NCI-H82 treated with DMSO at 0.1 percent for 48 hours (cell line): ENCODE measurements around the gene DZIP1L.
"Not testable (repeated sequence)": the region's sequence is repeated elsewhere in the genome, so short reads cannot be mapped to it uniquely, and the experiment has no call there.

Experiments used
- DNase-seq: peaks from one replicate; lab custom pipeline; 2025; ENCODE audit not compliant: unreplicated experiment; lab: John Stamatoyannopoulos, UW

Gene DZIP1L

DNA sequence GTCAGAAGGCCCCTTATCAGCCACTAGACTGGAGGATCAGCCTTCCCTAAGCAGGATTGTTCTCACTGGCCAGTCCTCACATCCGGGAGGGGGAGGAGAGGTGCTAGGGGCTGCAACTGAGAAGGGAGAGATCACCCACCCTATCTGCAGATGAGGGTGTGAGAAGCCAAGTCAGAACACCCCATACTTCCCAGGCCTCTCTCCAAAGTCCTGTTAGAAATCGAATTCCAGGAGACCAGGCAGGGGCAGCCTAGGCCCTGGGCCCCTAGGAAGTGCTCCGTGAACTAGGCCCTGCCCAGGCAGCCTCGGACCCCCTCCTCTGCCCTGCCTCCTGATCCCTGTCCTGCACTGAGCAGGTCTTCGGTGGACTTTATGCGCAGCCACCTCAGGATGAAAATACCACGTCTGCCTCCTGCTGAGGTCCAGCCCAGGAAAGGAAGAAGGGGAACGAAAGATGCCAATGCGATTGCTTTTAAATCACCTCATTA lies 933 bp downstream of the DZIP1L start:
- peak; percentile 41 for DNase-seq

DNA sequence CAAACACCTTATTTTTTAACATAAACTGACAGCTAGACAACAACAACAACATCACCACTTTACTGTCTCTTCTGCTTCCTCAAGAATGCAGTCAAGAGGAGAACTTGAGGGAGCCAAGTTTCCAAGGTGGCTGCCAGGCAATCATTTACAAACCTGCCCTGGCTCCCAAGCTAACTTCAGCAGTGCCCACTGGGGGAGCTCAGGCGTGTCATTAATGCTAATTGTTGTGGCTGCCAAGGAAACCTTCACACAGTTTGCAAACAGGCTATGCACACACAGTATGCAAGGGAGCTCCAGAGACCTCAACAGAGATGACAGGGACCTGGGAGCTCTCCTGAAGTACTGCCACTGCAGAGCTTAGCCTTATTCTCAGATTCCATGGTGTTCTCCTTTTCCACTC lies 2.1 kb downstream of the DZIP1L start:
- no peak for DNase-seq

DNA sequence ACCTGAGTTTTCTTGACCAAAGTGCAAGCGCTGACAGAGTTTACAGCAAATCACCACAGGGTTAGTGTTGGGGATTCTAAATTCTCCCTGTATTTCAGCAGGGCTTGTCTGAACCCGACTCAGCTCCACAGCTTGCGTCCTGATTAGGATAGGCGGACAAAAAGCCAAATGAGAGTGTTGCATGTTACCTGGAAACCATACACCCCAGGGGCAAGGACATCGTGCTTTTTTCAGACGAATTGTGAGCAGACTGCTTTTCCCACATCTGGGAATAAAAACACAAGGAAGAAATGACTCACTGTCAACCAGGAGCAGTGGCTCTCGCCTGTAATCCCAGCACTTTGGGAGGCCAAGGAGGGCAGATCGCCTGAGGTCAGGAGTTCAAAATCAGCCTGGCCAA lies 3.0 kb downstream of the DZIP1L start:
- DNase-seq = no peak

DNA sequence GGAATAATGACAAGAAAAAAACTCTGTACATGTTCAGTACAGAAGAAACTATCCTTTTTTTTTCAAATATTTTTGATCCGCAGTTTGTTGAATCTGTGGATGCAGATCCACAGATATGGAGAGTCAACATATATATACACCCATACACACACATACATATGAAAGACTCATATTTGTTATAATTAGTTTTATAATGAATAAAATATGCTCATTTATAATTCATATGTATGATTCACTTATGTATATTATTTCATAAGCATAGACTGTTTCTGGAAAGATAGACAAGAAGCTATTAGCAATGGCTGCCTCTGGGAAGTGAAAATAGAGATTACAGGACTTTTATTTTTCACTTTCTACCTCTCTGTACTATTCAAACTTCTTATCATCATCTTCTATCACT lies 9.8 kb downstream of the DZIP1L start:
- DNase-seq = no peak

DNA sequence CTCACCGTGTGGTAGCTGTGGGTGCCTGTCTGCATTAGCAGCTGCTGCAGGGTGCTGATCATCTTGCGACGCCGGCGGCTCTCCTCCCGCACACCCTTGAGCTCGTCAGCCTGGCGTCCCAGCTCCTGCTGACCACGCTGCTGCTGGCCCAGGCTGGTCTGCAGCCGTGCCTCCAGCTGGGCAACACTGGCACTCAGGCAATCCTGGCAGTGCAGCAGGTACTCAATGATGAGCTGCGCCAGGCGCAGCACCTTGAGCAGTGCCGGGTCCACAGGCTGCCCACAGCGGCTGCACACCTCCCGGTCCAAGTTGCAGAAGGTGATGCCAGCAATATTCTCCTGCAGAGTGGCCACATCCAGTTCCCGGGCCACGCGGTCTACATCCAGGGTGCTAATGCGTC lies 11.9 kb downstream of the DZIP1L start:
- no peak for DNase-seq

DNA sequence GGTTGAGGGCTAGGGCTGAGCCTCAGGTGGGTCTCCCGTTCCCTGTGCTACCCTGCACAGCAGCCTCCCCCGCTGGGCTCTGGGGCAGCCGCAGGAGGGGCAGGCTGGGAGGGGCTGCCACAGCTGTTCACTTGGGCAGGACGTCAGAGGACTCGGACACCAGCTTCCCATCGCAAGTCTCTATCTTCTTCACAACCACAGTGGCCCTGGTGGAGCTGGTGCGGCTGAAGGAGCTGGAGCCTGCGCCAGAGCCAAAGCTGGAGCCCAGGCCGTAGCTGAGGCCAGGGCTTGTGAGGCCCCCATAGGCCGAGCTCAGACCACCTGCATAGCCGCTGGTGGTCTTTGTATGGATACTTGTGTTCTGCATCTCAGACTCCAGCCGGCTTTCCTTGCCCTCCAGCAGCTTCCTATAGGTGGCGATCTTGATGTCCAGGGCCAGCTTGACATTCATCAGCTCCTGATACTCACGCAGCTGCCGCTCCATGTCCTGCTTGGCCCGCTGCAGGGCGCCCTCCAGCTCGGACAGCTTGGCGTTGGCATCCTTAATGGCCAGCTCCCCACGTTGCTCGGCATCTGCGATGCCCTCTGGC lies 14.0 kb downstream of the DZIP1L start:
- not testable (repeated sequence) for DNase-seq

DNA sequence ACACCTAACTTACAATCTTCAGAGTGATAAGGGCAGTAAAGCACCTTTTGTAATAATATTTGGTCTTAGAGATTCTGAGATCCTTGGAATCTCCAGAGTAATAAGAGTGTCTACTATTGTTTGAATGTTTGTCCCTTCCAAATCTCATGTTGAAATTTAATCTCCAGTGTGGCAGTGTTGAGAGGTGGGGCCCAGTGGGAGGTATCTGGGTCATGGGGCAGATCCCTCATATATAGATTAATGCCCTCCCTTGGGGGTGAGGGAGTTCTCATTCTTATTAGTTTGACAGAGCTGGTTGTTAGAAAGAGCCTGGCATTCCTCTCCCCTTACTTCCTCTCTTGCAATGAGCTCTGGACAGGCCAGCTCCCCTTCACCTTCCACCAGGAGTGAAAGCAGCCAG lies 16.0 kb downstream of the DZIP1L start:
- no peak for DNase-seq

DNA sequence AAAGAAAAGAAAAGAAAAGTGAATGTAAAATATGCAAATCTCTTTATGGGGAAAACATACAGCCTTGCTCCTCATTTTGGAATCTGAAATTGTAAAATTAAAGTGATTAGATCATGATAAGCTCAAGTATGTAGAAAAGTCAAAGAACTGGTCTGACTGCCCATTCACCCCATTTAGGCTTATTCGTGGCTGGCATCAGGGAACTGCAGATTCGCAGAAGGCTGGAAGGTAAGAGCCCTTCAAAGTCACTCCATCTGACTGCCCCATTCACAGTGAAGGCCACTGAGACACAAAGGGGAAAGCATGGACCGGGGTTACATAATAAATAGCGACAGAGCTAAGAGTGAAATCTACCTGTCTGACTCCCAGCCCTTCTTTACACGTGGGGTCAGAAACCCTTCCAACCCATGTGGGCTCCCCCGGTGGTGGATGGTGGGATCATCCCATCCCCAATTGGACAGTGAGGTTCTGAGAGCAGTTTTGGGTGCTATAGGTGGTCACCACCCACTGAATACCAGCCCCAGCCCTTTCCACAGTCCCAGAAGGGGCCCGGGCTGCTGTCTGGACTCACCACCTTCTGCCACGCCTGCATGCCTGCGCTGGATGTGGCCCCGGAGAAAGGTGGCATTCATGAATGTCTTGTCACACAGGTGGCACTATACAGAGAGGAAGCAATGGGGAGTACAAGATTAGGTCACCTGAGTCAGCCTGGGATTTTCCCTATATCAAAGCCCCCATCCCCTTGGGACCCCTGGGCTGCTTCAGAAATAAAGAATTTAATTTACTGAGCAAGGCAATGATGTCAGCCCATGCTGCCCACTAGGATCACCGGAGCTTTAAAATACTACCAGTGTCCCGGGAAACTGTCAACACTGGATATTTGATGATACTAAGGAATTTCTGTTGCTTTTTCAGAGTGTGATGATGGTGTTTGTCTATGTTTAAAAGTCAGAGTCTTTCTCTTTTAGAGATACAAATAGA lies 17.9 kb downstream of the DZIP1L start:
- no peak for DNase-seq

DNA sequence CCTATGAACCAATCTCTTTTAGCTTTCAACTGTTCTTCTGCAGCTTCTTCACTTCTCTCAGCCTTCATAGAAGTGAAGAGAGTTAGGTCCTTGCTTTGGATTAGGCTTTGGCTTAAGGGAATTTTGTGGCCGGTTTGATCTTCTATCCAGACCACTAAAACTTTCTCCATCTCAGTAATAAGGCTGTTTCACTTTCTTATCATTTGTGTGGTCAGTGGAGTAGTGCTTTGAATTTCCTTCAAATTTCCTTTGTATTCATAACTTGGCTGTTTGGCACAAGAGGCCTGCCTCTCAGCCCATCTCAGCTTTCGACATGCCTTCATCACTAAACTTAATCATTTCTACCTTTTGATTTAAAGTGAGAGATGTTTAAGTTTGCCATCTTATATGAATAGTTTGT lies 21.7 kb downstream of the DZIP1L start:
- no peak for DNase-seq

DNA sequence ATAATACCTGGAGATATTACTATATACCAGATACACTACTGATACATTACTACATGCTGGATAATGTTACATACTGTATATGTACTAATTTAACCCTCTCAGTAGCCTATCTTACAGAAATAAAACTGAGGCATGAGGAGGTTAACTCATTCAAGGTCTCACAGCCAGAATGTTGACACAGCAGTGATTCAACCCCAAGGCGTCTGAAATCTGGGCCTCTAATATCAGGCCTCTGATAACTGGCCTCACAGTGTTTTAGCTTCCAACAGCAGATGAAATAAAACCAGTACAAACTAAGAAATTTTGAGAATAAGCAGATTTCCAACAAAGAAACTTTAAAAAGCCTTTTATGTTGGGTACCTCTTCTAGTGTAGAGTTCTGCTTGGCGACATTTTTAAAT lies 23.4 kb downstream of the DZIP1L start:
- no peak for DNase-seq

DNA sequence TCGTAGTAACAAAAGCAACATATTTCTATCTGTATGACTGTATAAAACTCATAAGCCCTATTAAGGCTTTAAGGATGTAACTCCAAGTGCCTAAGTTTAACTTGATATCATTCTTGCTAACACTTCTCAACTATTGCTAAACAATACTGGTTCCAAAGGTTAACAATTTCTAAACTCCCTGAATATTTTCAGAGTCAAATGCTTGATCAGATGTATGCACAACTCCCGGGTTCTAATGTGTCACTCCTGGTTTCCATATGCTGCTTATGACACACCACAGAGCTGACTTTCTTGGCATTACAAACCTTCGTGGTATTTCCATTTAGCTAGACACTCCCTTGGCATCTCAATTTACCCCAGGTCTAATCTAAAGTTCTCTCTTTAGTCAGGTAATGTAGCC lies 26.3 kb downstream of the DZIP1L start:
- no peak for DNase-seq

DNA sequence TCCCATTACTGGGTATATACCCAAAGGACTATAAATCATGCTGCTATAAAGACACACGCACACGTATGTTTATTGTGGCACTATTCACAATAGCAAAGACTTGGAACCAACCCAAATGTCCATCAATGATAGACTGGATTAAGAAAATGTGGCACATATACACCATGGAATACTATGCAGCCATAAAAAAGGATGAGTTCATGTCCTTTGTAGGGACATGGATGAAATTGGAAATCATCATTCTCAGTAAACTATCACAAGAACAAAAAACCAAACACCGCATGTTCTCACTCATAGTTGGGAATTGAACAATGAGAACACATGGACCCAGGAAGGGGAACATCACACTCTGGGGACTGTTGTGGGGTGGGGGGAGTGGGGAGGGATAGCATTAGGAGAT lies 29.7 kb downstream of the DZIP1L start:
- DNase-seq = not testable (repeated sequence)

DNA sequence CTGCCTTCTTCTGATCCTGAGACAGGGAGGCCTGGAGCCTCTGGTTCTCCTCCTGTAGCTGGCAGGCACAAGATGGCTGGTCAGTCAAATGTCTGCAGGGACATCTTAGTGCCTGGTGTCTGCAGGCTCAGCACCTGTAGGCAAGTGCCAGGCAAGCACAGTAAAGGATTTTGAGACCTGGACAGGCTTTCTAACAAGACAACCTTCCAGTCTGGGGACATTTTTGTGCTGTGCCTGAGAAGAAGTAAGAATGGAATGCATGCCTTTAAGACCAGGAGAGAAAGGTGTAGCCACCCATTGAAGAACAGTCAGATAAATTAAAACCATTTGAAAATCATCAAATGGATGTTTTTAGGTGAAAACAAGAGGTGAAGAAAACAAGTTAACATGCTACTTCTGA lies 31.2 kb downstream of the DZIP1L start:
- DNase-seq = no peak

DNA sequence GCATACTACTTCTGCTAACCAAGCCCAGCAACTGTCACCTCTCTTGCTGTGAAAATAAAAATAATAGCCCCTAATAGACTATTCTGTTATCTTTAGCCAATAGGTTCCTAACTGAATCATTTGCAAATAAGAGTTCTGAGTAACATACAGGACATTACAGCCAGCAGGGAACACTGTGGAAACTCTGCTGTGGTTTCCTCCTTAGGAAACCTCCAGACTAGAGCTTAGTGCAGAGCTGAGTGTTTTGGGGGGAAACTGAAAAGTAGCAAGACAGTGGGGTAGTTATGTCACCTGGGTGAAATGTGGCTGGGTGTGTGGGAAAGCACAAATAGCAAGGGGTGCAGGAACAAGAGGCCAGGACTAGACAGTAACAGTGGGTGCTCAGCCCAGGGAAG lies 32.4 kb downstream of the DZIP1L start:
- DNase-seq = no peak

DNA sequence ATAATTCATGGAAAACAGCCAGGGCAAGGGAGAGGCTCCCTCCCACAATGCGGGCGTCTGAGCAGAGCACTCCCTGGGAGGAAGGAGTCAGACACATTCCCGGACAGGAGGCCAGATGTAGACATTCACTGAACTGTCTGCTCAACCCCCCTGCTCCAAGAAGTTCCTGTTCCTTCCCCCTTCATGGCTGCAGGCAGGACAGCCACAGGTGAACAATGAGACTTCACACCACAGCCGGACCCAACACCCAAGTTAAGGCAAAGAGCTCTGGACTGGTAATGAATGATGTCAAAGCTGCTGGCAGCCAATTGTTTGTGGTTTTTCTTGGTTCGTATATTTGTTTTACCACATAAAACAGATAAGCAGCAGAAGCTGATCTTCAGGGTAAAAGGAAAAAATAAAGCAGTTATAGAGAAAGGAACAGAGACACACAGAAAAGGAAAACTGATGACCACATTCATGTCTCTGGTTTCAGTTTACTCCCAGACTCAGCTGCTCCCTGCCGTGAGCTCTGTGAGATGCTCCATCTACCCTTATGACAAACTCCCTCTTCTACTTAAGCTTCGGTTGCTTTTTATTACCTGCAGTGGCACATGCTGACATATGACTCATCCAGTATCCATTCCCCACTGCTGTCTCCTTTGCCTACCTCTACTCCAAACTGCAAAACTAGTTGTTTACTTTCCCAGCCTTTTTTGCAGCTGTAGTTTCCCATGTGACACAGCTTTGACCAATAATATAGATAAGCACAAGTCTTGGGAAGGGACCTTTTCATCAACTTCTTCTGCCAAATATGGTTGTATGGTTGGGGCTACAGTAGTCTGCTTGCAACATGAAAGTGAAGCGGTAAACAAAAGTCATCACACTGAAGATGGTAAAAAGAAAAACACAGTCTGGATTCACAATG lies 33.1 kb downstream of the DZIP1L start:
- no peak for DNase-seq

DNA sequence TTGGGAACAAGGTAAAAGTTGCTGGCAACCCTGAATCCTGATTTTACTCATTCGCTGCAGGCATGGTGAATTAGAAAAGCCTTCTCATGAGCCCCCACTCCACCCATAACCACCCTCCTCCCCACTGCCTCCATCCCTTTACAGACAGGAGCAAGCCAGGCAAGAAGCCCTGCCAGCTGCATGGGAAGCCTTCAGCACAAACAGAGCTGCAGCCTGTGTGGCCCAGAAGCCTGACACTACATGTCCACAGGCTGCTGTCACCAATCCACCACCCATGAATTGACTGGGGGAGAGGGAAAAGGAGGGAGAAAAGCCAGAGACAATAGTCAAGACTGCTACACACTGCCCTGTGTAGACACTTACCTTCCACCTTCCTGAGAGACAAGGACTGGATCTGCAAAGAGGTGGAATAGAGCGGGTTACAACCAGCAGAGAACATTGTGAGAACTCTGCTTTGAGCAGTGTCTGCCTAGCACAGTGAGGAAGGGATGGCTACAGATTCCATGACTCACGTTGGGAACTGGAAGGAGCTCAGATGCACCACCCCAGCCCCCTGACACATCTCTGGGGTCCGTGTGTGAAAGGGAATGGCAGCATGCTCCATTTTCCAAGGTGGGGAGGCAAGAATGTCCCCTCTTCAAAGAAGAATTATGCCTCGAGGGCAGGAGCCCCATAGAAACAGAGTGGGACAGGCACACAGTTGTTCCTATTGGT lies 33.9 kb downstream of the DZIP1L start:
- DNase-seq = no peak

DNA sequence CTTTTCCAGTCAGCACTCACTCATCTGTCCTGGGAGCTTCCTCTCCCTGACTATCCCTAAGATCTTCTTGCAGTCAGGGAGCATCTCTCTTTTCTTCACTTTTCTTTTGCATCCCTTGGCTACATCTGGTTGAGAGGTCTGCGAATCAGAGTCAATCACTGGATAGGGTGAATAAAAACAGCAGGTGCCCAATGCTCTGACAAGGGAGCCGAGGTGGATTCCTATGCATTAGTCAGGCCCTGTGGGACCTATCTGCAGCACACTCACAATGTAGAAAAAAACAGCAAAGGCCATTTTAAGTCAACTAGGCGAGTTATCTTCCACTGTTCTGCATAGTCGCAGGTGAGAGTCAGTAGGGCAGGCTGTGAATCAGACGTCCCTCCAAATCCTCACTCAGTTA lies 35.5 kb downstream of the DZIP1L start:
- no peak for DNase-seq

DNA sequence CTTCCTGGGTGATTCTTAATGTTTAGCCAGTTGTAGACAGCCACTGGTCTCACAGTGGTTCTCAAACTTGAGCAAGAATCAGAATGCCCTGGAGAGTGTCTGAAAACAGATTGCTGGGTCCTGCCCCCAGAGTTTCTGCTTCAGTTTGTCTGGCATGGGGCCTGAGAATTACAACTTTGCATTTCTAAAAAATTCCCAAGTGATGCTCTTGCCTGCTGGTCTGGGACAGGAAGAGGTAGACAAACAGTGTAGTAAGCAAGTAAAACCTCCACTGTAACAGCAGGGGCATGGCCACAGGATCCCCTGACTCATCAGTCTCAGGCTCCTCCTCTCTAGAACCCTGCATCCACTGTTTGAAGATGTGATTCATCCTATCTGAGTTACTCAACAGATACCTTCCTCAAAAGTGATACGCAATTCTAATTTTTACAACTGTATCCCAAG lies 36.5 kb downstream of the DZIP1L start:
- DNase-seq = no peak

DNA sequence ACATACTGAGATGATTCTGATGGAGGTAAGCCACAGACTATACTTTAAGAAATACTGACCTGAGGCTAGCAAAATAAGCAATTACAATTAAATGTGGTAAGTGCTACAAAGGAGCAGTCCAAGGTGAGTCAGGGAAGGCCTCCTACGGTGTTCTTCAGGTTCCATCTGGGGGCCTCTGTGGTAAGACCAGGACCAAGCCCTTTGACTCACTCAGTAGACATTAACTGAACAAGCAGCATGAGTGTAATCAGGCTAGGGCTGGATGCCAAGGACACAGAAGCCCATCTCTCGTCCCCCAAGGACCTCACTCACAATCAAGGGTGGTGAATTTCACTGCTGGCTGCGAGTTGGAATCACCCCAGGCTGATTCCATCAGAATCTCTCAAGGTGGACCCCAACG lies 37.3 kb downstream of the DZIP1L start:
- DNase-seq = no peak

DNA sequence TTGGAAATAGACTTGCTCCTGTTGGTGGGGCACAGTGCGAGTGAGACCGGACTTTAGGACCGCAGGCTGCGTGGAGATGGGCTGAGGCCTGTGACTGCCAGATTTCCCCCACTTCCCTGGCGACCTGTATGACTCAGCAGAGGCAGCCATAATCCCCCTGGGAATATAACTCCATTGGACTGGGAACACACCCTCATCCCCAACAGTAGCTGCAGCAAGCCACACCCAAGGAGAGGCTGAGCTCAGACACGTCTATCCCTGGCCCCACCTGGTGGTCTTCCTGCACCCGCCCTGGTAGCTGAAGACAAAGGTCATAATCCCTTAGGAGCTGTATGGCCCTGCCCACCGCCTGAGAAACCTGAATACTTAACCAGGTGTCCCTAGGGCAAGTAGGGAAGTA lies 42.6 kb downstream of the DZIP1L start:
- peak; percentile 11 for DNase-seq

DNA sequence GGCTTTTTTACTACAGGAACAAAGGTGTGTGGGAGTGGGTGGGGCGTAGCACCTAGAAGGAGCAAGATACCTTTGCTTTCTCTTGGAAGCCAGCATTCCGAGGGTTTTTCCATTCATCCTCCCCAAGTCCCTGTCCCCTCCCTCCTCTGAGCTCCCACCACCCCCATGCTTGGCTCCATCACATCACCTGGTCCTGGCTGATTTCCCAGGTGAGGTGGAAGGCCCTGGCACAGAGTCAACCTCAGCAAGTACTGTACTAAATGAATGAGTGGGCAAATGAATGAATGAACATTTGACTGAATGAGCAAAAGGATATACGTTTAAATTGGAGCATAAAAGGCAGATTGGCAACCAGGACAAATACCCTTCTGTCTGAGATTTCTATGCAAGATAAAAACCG lies 45.4 kb downstream of the DZIP1L start:
- no peak for DNase-seq
